BLaER1 (cell line): Measurements from ENCODE around the gene BIRC7.
"Not testable (repeated sequence)": the region's sequence is repeated elsewhere in the genome, so short reads cannot be mapped to it uniquely, and the experiment has no call there.

Experiments
- H3K27ac ChIP-seq: shearing (Covaris generic); formaldehyde crosslinking; 2 replicates; pipeline ENCODE4 v1.8.1; 2022
- H3K27me3 ChIP-seq: shearing (Covaris generic); formaldehyde crosslinking; 2 replicates; pipeline ENCODE4 v1.8.1; 2022
- H3K36me3 ChIP-seq: shearing (Covaris generic); formaldehyde crosslinking; 2 replicates; pipeline ENCODE4 v1.8.1; 2022
- H3K4me1 ChIP-seq: shearing (Covaris generic); formaldehyde crosslinking; 2 replicates; pipeline ENCODE4 v1.8.1; 2022
- H3K4me2 ChIP-seq: shearing (Covaris generic); formaldehyde crosslinking; 2 replicates; pipeline ENCODE4 v1.8.1; 2022
- H3K4me3 ChIP-seq: shearing (Covaris generic); formaldehyde crosslinking; 2 replicates; pipeline ENCODE4 v1.8.1; 2022
- H3K9ac ChIP-seq: shearing (Covaris generic); formaldehyde crosslinking; 2 replicates; pipeline ENCODE4 v1.8.1; 2022
- H3K9me3 ChIP-seq: shearing (Covaris generic); formaldehyde crosslinking; 2 replicates; pipeline ENCODE4 v1.8.1; 2022
- H4K20me1 ChIP-seq: shearing (Covaris generic); formaldehyde crosslinking; 2 replicates; pipeline ENCODE4 v1.8.1; 2022
- Cebpa-rat ChIP-seq: shearing (Covaris generic); IDR thresholded peaks from 2 replicates; pipeline ENCODE4 v1.8.1; 2022

The BIRC7 gene

GRCh38 chr20:63243604-63244247, 8.0 kb downstream of the BIRC7 start:
- H4K20me1 ChIP-seq = peaks cover 65% of the 10 kb centered on the region
- H3K36me3 ChIP-seq = peaks cover 37% of the 10 kb centered on the region
- H3K4me3 ChIP-seq = no peak overlapping the region
- peak overlapping the region; percentile 31 for H3K27ac ChIP-seq
- 0 out of 2 replicates have a peak overlapping the region, but pooled peaks have one; percentile 29 for H3K9ac ChIP-seq
- H3K27me3 ChIP-seq = no peaks in the 10 kb centered on the region
- peaks cover 98% of the 10 kb centered on the region for H3K4me1 ChIP-seq
- H3K4me2 ChIP-seq = peak overlapping the region; percentile 97
- no peak for TF ChIP-seq Cebpa-rat
- no peaks in the 10 kb centered on the region for H3K9me3 ChIP-seq

DNA sequence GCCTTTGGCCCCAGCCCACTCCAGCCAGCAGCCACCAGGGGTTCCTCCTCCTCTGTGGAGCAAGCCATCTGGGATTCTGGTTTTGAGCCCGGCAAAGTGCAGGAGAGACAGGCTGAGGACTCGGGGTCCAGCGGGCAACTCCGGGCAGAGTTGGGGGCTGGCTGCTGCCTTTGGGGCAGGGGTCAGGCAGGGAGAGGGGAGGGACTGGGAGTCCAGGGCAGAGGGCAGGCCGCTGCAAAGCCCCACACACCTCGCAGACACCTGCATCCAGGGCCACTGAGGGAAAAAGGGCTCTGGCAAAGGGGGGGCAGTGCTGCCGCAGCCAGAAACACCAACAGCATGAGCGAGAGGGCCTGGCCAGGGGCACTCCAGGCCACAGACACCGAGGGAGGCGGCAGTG, 8.8 kb downstream of the BIRC7 start:
- peaks cover 98% of the 10 kb centered on the region for H3K4me1 ChIP-seq
- no peak overlapping the region for H3K9ac ChIP-seq
- H3K9me3 ChIP-seq = no peaks in the 10 kb centered on the region
- H3K4me2 ChIP-seq = peak overlapping the region; percentile 97; the same call in 1 of the 2 replicates
- no peak overlapping the region for H3K4me3 ChIP-seq
- no peaks in the 10 kb centered on the region for H3K27me3 ChIP-seq
- TF ChIP-seq Cebpa-rat = no peak
- no peak overlapping the region for H3K27ac ChIP-seq
- peaks cover 69% of the 10 kb centered on the region for H4K20me1 ChIP-seq
- H3K36me3 ChIP-seq = peaks cover 37% of the 10 kb centered on the region

DNA sequence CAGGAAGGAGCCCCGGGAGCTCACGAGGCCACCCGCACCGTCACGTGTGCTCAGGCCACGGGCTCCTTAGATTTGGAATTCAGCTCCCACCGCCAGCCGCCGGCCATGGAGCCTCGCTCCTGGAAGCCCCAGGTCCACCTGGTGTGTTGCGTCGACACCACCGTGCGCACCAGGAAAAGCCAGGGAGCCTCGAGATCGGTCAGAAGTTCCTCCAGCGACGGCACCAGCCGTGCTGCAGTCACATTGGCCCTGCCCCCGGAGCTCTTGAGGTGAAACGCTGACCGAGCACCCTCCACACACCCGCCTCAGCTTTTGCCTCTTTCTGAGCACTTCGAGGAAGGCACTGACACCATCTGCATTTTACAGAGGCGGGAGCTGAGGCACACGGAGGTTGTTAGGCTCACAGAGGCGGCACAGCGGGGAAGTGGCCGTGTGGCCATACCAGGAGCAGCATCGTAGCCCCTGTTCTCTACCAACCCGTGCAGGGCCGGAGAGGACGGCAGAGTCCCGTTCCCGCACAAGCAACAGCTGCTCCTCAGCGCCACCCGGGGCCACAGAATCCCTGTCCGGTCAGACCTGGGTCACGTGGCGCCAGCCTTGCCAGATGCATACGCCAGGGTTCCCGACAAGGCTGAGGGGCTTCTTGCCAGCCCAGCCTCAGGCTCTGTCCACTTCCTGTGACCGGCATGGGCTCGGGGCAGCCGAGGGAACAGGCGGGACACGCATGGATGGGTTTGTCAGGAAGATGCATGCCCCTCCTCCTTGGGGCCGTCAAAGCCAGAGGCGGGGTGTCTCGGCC, 11.0 kb downstream of the BIRC7 start:
- Histone ChIP-seq H3K36me3 (peaks cover 37% of the 10 kb centered on the region), H3K4me1 (peaks cover 99% of the 10 kb centered on the region), H3K27me3 (no peaks in the 10 kb centered on the region), H4K20me1 (peaks cover 62% of the 10 kb centered on the region), H3K4me2 (peak overlapping the region; percentile 97), H3K4me3 (peak overlapping the region; percentile 58; the same call in 1 of the 2 replicates), H3K9ac (0 out of 2 replicates have a peak overlapping the region, but pooled peaks have one; percentile 35), H3K27ac (peak overlapping the region; percentile 91), H3K9me3 (no peaks in the 10 kb centered on the region)
- TF ChIP-seq Cebpa-rat = no peak

DNA sequence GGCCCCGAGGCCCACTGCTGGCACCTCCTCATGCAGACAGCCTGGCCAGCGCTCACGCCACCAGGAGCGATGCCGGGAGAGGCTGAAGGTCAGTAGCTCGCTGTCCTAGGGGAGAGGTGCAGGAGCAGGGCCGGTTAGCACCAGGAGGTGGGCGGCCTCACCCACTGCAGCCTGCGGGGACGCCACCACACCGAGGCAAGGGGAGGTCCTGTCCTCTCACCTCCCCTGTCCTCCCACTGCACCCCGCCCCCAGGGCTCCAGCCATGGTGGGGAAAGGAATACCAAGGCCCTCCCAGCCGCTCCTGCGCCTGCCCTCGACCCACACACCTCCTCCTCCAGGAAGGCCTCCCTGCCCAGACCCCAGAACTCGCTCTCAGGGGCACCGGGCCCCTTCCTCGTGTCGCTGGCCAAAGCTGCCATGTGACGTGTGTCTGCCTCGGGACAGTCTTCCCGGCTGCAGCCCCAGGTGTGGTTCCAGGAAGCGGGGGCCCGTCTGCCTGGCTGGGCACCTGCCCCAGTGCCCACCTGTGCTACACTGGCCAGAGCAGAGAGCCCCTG, 12.0 kb downstream of the BIRC7 start:
- Histone ChIP-seq H3K9ac (peak overlapping the region; percentile 73), H3K4me2 (peak overlapping the region; percentile 97), H3K9me3 (no peaks in the 10 kb centered on the region), H3K27ac (peak overlapping the region; percentile 91), H3K4me3 (peak overlapping the region; percentile 58), H3K36me3 (peaks cover 37% of the 10 kb centered on the region), H4K20me1 (peaks cover 59% of the 10 kb centered on the region), H3K4me1 (peaks cover 99% of the 10 kb centered on the region), H3K27me3 (peaks cover 8% of the 10 kb centered on the region; the same call in 1 of the 2 replicates)
- TF ChIP-seq Cebpa-rat = no peak

DNA sequence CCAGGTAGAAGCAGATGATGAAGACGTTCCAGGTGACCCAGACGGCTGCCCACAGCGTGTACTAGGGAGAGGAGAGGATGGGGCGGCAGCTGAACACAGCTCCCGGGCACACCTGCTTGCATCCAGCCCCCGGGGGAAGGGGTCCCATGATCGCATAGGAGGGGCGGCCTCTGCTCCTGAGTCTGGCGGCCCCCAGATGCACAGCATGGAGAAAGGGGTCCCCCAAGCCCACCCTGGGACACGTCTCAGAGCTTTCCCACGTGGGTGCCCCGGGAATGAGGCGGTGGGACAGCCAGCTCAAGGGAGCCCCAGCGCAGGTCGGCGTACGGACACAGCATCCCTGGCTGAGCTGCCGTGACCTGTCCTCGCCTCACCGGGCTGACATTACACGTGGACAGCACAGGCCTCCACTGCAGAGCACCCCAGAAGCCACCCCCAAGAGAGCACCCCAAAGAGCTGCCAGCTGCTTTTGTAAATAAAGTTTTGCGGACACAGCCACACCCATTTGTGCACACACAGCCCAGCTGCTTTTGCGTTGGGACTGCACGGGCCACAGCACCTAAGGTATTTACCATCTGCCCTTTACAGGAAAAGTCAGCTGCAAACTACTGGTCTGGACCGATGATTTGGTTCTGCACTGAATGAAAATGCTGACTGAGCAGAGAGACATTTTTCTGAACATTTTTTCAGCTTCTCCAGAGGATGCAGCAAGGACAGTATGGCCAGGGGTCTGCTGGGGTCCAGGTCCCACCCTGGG, 13.3 kb downstream of the BIRC7 start:
- no peak for TF ChIP-seq Cebpa-rat
- peak overlapping the region; percentile 73 for H3K9ac ChIP-seq
- H3K9me3 ChIP-seq = no peaks in the 10 kb centered on the region
- H3K4me2 ChIP-seq = peak overlapping the region; percentile 97
- H3K4me3 ChIP-seq = peak overlapping the region; percentile 58
- H4K20me1 ChIP-seq = peaks cover 47% of the 10 kb centered on the region
- peaks cover 29% of the 10 kb centered on the region for H3K36me3 ChIP-seq
- H3K27ac ChIP-seq = peak overlapping the region; percentile 91
- peaks cover 96% of the 10 kb centered on the region for H3K4me1 ChIP-seq
- peaks cover 21% of the 10 kb centered on the region for H3K27me3 ChIP-seq

DNA sequence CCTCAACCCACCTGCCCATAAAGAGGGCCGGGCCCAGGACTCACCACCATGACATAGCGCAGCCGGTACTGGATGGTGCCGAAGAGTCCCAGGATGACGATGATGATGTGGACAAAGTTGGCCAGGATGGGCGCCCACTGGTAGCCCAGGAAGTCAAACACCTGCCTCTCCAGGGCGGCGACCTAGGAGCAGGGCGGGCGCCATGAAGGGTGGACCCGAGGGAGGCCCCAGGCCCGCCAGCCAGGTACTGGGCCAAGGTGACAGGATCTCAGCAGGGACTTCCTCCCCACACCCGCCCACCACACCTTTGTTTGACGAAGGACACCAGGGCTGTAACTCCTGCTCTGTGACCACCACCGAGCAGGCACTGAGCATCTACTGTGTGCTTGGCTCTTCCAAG, 14.2 kb downstream of the BIRC7 start:
- Histone ChIP-seq H3K4me3 (peak overlapping the region; percentile 58), H3K27ac (peak overlapping the region; percentile 91), H3K4me2 (peak overlapping the region; percentile 97), H3K9me3 (no peaks in the 10 kb centered on the region), H3K36me3 (peaks cover 20% of the 10 kb centered on the region; the same call in 1 of the 2 replicates), H3K27me3 (peaks cover 28% of the 10 kb centered on the region), H4K20me1 (peaks cover 39% of the 10 kb centered on the region), H3K9ac (peak overlapping the region; percentile 73), H3K4me1 (peaks cover 94% of the 10 kb centered on the region)
- TF ChIP-seq Cebpa-rat = no peak

DNA sequence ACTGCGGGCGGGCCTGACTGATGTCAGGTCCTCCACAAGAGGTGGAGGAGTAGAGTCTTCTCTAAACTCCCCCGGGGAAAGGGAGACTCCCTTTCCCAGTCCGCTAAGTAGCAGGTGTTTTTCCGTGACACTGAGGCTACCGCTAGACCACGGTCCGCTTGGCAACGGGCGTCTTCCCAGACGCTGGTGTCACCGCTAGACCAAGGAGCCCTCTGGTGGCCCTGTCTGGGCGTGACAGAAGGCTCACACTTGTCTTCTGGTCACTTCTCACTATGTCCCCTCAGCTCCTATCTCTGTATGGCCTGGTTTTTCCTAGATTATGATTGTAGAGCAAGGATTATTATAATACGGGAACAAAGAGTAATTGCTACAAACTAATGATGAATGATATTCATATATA, 15.6 kb downstream of the BIRC7 start:
- Histone ChIP-seq H3K27ac (peak overlapping the region; percentile 94), H3K4me3 (peak overlapping the region; percentile 85), H3K36me3 (peaks cover 14% of the 10 kb centered on the region; the same call in 1 of the 2 replicates), H3K27me3 (peaks cover 42% of the 10 kb centered on the region), H3K4me1 (peaks cover 94% of the 10 kb centered on the region), H3K9ac (peak overlapping the region; percentile 91), H4K20me1 (peaks cover 28% of the 10 kb centered on the region; the same call in 1 of the 2 replicates), H3K4me2 (peak overlapping the region; percentile 97)
- H3K9me3 ChIP-seq = not testable (repeated sequence)

- peaks cover 18% of the 10 kb centered on the region; the same call in 1 of the 2 replicates for H4K20me1 ChIP-seq
- peaks cover 94% of the 10 kb centered on the region for H3K4me1 ChIP-seq
- H3K4me3 ChIP-seq = peak overlapping the region; percentile 85
- H3K9ac ChIP-seq = peak overlapping the region; percentile 91
- TF ChIP-seq Cebpa-rat = no peak
- peak overlapping the region; percentile 94 for H3K27ac ChIP-seq
- no peaks in the 10 kb centered on the region for H3K9me3 ChIP-seq
- peak overlapping the region; percentile 97 for H3K4me2 ChIP-seq
- H3K36me3 ChIP-seq = peaks cover 7% of the 10 kb centered on the region; the same call in 1 of the 2 replicates
- peaks cover 50% of the 10 kb centered on the region for H3K27me3 ChIP-seq
Measured at GRCh38 chr20:63252284-63252711, 16.6 kb downstream of the BIRC7 start.

DNA sequence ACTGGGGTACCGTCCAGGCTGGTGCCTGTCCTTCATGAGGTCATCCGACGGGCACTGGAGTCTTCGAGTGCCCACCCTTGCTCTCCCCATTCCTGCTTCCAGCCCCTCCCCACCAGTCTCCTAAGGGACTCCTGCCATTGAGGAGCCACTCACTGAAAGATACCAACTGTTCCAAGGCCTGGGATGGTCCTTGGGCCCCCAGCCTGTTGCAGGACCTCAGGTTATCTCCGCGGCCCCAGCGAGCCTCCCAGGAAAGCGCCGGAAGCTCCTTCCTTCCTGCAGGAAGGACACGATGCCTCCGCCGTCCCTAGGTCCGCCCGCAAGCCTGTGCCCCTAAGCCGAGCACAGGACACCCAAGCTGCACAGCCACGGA, 17.3 kb downstream of the BIRC7 start:
- H3K9me3 ChIP-seq = no peaks in the 10 kb centered on the region
- H3K9ac ChIP-seq = peak overlapping the region; percentile 91
- H3K36me3 ChIP-seq = peaks cover 1% of the 10 kb centered on the region; the same call in 1 of the 2 replicates
- peaks cover 50% of the 10 kb centered on the region for H3K27me3 ChIP-seq
- peaks cover 94% of the 10 kb centered on the region for H3K4me1 ChIP-seq
- H3K27ac ChIP-seq = peak overlapping the region; percentile 94
- TF ChIP-seq Cebpa-rat = no peak
- H3K4me2 ChIP-seq = peak overlapping the region; percentile 97
- H4K20me1 ChIP-seq = peaks cover 17% of the 10 kb centered on the region; the same call in 1 of the 2 replicates
- peak overlapping the region; percentile 85 for H3K4me3 ChIP-seq
